HUDEP-2 (cell line): ENCODE data around the gene CCDC88A.
"Not testable (repeated sequence)": the region's sequence is repeated elsewhere in the genome, so short reads cannot be mapped to it uniquely, and the experiment has no call there.

ENCODE experiments used
- DNase-seq, 76 experiments: peaks; one replicate each; lab custom pipeline; 2025; ENCODE audit not compliant: unreplicated experiment in 76 of 76; lab: John Stamatoyannopoulos, UW

Gene CCDC88A

GRCh38 chr2:55247025-55247424 lies 172.6 kb downstream of the CCDC88A start:
- no peak for DNase-seq

- DNase-seq: no peak
Observed at GRCh38 chr2:55245411-55245810, 174.2 kb downstream of the CCDC88A start.

GRCh38 chr2:55242617-55243016 lies 177.0 kb downstream of the CCDC88A start:
- no peak for DNase-seq

- DNase-seq: not testable (repeated sequence)
Observed at GRCh38 chr2:55241582-55241981, 178.1 kb downstream of the CCDC88A start.

- no peak for DNase-seq
Observed at GRCh38 chr2:55239656-55240222, 179.9 kb downstream of the CCDC88A start.
